ENCODE data around the gene C2. TPM values are rescaled to one million over a fixed set of nuclear protein-coding genes. Genes with fewer than 3 reads are reported as not detected.
A peak's percentile ranks its signal among the peaks of the same experiment; 100 is the strongest.
"Not testable (repeated sequence)": the region's sequence is repeated elsewhere in the genome, so short reads cannot be mapped to it uniquely, and the experiment has no call there.

The C2 gene
- polyA plus RNA-seq, 4 donors = 7.4 to 58.7 (median 21.3) TPM

DNA sequence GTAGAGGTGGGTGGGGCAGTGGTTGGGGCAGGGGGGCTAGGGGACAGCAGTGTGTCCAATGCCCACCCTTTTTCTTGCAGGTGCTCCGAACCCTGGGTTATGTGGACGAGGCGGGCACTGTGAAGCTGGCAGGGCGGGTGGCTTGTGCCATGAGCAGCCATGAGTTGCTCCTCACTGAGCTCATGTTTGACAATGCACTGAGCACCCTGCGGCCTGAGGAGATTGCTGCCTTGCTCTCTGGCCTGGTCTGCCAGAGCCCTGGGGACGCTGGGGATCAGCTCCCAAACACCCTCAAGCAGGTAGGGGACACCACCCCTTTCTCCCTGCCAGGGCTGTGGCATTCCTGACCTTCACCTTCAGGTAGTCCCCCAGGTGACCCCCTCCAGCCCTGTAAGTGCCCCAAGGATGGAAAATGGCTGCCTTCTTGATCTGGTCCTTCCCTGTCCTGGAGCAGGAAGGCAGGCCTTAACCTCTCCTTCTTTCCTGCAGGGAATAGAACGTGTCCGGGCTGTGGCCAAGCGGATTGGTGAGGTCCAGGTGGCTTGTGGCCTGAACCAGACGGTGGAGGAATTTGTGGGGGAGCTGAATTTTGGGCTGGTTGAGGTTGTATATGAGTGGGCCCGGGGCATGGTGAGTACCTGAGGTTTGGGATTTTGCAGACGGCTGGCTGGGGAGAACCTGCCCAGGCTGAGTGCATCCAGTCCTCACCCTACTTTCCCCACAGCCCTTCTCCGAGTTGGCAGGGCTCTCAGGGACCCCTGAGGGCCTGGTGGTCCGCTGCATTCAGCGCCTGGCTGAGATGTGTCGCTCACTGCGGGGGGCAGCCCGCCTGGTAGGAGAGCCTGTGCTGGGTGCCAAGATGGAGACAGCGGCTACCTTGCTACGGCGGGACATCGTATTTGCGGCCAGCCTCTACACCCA, 41.5 kb downstream of the C2 start:
- no peaks in the 10 kb centered on the region for H3K27me3 ChIP-seq (ENCODE audit: control insufficient read depth in 3 of 3, insufficient read depth in 3 of 3, low read length in 3 of 3)
- no peak for DNase-seq
- H3K27ac ChIP-seq (ENCODE audit: low read depth in 1 of 3, low read length in 2 of 3) = no peak overlapping the region
- H3K9me3 ChIP-seq (ENCODE audit: control insufficient read depth in 2 of 2, insufficient read depth in 1 of 2, low read depth in 1 of 2, low read length in 1 of 2) = no peaks in the 10 kb centered on the region
- H3K4me1 ChIP-seq (ENCODE audit: control insufficient read depth in 3 of 3, insufficient read depth in 2 of 3, low read depth in 1 of 3, low read length in 2 of 3) = peaks cover 2 to 19% (median 7%) of the 10 kb centered on the region in 3 donors
- no peak for FAIRE-seq
- H3K4me3 ChIP-seq (ENCODE audit: low read depth in 1 of 3, low read length in 3 of 3) = no peak overlapping the region
- peaks cover 17 to 73% (median 31%) of the 10 kb centered on the region in 3 donors for H3K36me3 ChIP-seq (ENCODE audit: control insufficient read depth in 3 of 3, insufficient read depth in 2 of 3, low read depth in 1 of 3, low read length in 3 of 3)
- WGBS, 3 donors = 86 to 90% (median 87%) methylated on average over 23 of the region's 23 CpGs

- Histone ChIP-seq H3K36me3 (ENCODE audit: control insufficient read depth in 3 of 3, insufficient read depth in 2 of 3, low read depth in 1 of 3, low read length in 3 of 3) (peaks cover 15 to 68% (median 29%) of the 10 kb centered on the region in 3 donors), H3K4me1 (ENCODE audit: control insufficient read depth in 3 of 3, insufficient read depth in 2 of 3, low read depth in 1 of 3, low read length in 2 of 3) (peaks cover 2 to 19% (median 7%) of the 10 kb centered on the region in 3 donors), H3K27me3 (ENCODE audit: control insufficient read depth in 3 of 3, insufficient read depth in 3 of 3, low read length in 3 of 3) (no peaks in the 10 kb centered on the region), H3K9me3 (ENCODE audit: control insufficient read depth in 2 of 2, insufficient read depth in 1 of 2, low read depth in 1 of 2, low read length in 1 of 2) (no peaks in the 10 kb centered on the region), H3K27ac (ENCODE audit: low read depth in 1 of 3, low read length in 2 of 3) (no peak overlapping the region), H3K4me3 (ENCODE audit: low read depth in 1 of 3, low read length in 3 of 3) (no peak overlapping the region)
- FAIRE-seq (no peak), DNase-seq (no peak)
- WGBS, 3 donors = 77 to 81% (median 78%) methylated on average over 17 of the region's 17 CpGs
Measured at GRCh38 chr6:31969712-31970603, 42.4 kb downstream of the C2 start.

GRCh38 chr6:31970604-31971271, 43.2 kb downstream of the C2 start:
- no peaks in the 10 kb centered on the region for H3K9me3 ChIP-seq (ENCODE audit: control insufficient read depth in 2 of 2, insufficient read depth in 1 of 2, low read depth in 1 of 2, low read length in 1 of 2)
- H3K4me3 ChIP-seq (ENCODE audit: low read depth in 1 of 3, low read length in 3 of 3) = peak overlapping the region in 2 of 3 donors; percentile 64 to 77
- H3K27ac ChIP-seq (ENCODE audit: low read depth in 1 of 3, low read length in 2 of 3) = peak overlapping the region; percentile 69 to 99 (median 94)
- H3K36me3 ChIP-seq (ENCODE audit: control insufficient read depth in 3 of 3, insufficient read depth in 2 of 3, low read depth in 1 of 3, low read length in 3 of 3) = peaks cover 13 to 65% (median 29%) of the 10 kb centered on the region in 3 donors
- no peaks in the 10 kb centered on the region for H3K27me3 ChIP-seq (ENCODE audit: control insufficient read depth in 3 of 3, insufficient read depth in 3 of 3, low read length in 3 of 3)
- H3K4me1 ChIP-seq (ENCODE audit: control insufficient read depth in 3 of 3, insufficient read depth in 2 of 3, low read depth in 1 of 3, low read length in 2 of 3) = peaks cover 2 to 19% (median 7%) of the 10 kb centered on the region in 3 donors
- DNase-seq (no peak), FAIRE-seq (no peak)
- WGBS, 3 donors = 63 to 79% (median 72%) methylated on average over 14 to 18 of the region's 18 CpGs

- Histone ChIP-seq H3K27me3 (ENCODE audit: control insufficient read depth in 3 of 3, insufficient read depth in 3 of 3, low read length in 3 of 3) (no peaks in the 10 kb centered on the region), H3K4me1 (ENCODE audit: control insufficient read depth in 3 of 3, insufficient read depth in 2 of 3, low read depth in 1 of 3, low read length in 2 of 3) (peaks cover 2 to 19% (median 7%) of the 10 kb centered on the region in 3 donors), H3K36me3 (ENCODE audit: control insufficient read depth in 3 of 3, insufficient read depth in 2 of 3, low read depth in 1 of 3, low read length in 3 of 3) (peaks cover 6 to 58% (median 24%) of the 10 kb centered on the region in 3 donors), H3K27ac (ENCODE audit: low read depth in 1 of 3, low read length in 2 of 3) (peak overlapping the region; percentile 69 to 99 (median 94)), H3K4me3 (ENCODE audit: low read depth in 1 of 3, low read length in 3 of 3) (peak overlapping the region; percentile 64 to 77 (median 66)), H3K9me3 (ENCODE audit: control insufficient read depth in 2 of 2, insufficient read depth in 1 of 2, low read depth in 1 of 2, low read length in 1 of 2) (no peaks in the 10 kb centered on the region)
- WGBS, 3 donors = 9 to 24% (median 12%) methylated on average over 29 of the region's 29 CpGs
- FAIRE-seq (no peak), DNase-seq (no peak)
Measured at GRCh38 chr6:31971279-31971992, 43.9 kb downstream of the C2 start.

- peak within 1 kb of the TSS; percentile 69 to 99 (median 94) for H3K27ac ChIP-seq (ENCODE audit: low read depth in 1 of 3, low read length in 2 of 3)
- H3K4me1 ChIP-seq (ENCODE audit: control insufficient read depth in 3 of 3, insufficient read depth in 2 of 3, low read depth in 1 of 3, low read length in 2 of 3) = peaks cover 2 to 19% (median 7%) of the 10 kb centered on the region in 3 donors
- DNase-seq (peak; percentile 98 to 100), FAIRE-seq (no peak)
- no peaks in the 10 kb centered on the region for H3K27me3 ChIP-seq (ENCODE audit: control insufficient read depth in 3 of 3, insufficient read depth in 3 of 3, low read length in 3 of 3)
- H3K36me3 ChIP-seq (ENCODE audit: control insufficient read depth in 3 of 3, insufficient read depth in 2 of 3, low read depth in 1 of 3, low read length in 3 of 3) = peaks cover 1 to 55% (median 19%) of the 10 kb centered on the region in 3 donors
- H3K4me3 ChIP-seq (ENCODE audit: low read depth in 1 of 3, low read length in 3 of 3) = peak within 1 kb of the TSS; percentile 64 to 77 (median 66)
- H3K9me3 ChIP-seq (ENCODE audit: control insufficient read depth in 2 of 2, insufficient read depth in 1 of 2, low read depth in 1 of 2, low read length in 1 of 2) = peaks cover 0 to 3% of the 10 kb centered on the region in 2 donors
- WGBS, 3 donors = 0 to 1% (median 0%) methylated on average over 58 to 62 of the region's 62 CpGs
Measured at GRCh38 chr6:31971993-31972708, 44.6 kb downstream of the C2 start, which contains the start of gene DXO. Gene DXO (minus strand): TSS chr6:31972138. CDS start chr6:31971675, 463 bp downstream.

DNA sequence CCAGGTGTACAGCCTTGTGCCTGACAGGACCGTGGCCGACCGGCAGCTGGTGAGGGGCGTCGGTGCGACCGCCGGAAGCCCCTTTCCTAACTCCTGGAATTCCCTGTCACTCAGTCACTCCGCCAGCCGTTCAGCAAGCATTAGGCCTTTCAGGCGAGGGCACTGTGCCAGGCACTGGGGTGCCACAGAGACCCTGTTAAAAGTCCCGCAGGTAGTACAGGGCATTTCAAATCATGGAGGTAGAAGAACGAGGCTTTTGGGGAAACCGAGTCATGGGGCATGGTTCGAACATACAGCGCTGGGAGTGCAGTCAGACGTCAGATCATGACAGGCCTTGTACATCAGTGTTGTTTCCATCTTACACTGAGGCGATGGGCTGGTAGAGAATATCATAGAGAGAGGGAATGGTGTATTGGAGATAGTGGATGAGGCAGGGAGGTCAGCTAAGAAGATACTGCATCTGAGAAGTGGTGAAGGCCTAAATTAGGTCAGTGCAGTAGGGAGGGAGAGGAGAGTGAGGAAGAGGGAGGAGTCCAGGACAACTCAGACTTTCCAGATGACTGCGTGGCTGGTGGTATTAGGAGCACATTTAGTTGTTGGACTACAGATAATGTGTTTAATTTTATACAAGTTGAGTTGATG, 45.3 kb downstream of the C2 start:
- H3K27ac ChIP-seq (ENCODE audit: low read depth in 1 of 3, low read length in 2 of 3) = peak overlapping the region; percentile 69 to 99 (median 94)
- peaks cover 0 to 3% of the 10 kb centered on the region in 2 donors for H3K9me3 ChIP-seq (ENCODE audit: control insufficient read depth in 2 of 2, insufficient read depth in 1 of 2, low read depth in 1 of 2, low read length in 1 of 2)
- H3K4me3 ChIP-seq (ENCODE audit: low read depth in 1 of 3, low read length in 3 of 3) = peak overlapping the region; percentile 64 to 77 (median 66)
- no peaks in the 10 kb centered on the region for H3K27me3 ChIP-seq (ENCODE audit: control insufficient read depth in 3 of 3, insufficient read depth in 3 of 3, low read length in 3 of 3)
- peaks cover 2 to 19% (median 7%) of the 10 kb centered on the region in 3 donors for H3K4me1 ChIP-seq (ENCODE audit: control insufficient read depth in 3 of 3, insufficient read depth in 2 of 3, low read depth in 1 of 3, low read length in 2 of 3)
- 5 to 7% (median 5%) methylated on average over 19 of the region's 19 CpGs for WGBS, 3 donors
- FAIRE-seq (no peak), DNase-seq (no peak)
- H3K36me3 ChIP-seq (ENCODE audit: control insufficient read depth in 3 of 3, insufficient read depth in 2 of 3, low read depth in 1 of 3, low read length in 3 of 3) = peaks cover 1 to 48% (median 16%) of the 10 kb centered on the region in 3 donors

- H3K27ac ChIP-seq (ENCODE audit: low read depth in 1 of 3, low read length in 2 of 3); DNase-seq; H3K9me3 ChIP-seq (ENCODE audit: control insufficient read depth in 2 of 2, insufficient read depth in 1 of 2, low read depth in 1 of 2, low read length in 1 of 2); FAIRE-seq; H3K4me3 ChIP-seq (ENCODE audit: low read depth in 1 of 3, low read length in 3 of 3); H3K27me3 ChIP-seq (ENCODE audit: control insufficient read depth in 3 of 3, insufficient read depth in 3 of 3, low read length in 3 of 3): not testable (repeated sequence)
- peaks cover 0 to 17% (median 4%) of the 10 kb centered on the region in 3 donors for H3K4me1 ChIP-seq (ENCODE audit: control insufficient read depth in 3 of 3, insufficient read depth in 2 of 3, low read depth in 1 of 3, low read length in 2 of 3)
- peaks cover 0 to 31% (median 0%) of the 10 kb centered on the region in 3 donors for H3K36me3 ChIP-seq (ENCODE audit: control insufficient read depth in 3 of 3, insufficient read depth in 2 of 3, low read depth in 1 of 3, low read length in 3 of 3)
- WGBS, 3 donors = 93 to 97% (median 97%) methylated on average over 7 to 30 of the region's 30 CpGs
Measured at GRCh38 chr6:31976065-31976464, 48.5 kb downstream of the C2 start.
